GM19395 (cell line): Measurements from ENCODE around the gene RAB11FIP4.

Experiments used
- ATAC-seq: cut with Tn5 transposase; IDR thresholded peaks from one replicate; pipeline ENCODE4 v1.9.1; 2021; ENCODE audit warnings: mild to moderate bottlenecking, moderate library complexity; ENCODE audit not compliant: unreplicated experiment

RAB11FIP4 gene

GRCh38 chr17:31453896-31454295 is 62.4 kb downstream of the RAB11FIP4 start:
- ATAC-seq, result no peak

DNA sequence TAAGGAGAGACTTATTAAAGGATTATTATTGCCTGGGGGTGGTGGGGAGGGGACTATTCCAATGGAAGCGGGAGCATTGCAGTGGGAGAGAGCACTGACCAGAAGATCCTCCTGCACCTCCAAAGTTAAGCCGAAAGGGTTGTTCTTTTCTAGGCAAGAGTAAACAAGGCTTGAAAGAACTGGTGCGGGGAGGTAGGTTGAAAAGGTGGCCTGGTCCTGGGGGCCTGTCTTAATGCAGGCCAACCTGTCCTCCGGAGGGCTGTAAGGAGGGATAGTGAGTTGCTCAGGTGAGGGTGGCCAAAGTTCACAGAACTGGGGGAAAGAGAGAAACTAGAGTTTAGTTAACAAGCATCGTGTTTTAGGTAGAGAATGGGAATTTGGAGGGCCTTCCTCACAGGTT is 65.3 kb downstream of the RAB11FIP4 start:
- ATAC-seq, result no peak

- no peak for ATAC-seq
These were observed 66.1 kb downstream of the RAB11FIP4 start for GRCh38 chr17:31457391-31458234.

- no peak for ATAC-seq
These were observed 67.4 kb downstream of the RAB11FIP4 start for GRCh38 chr17:31458829-31459228.

DNA sequence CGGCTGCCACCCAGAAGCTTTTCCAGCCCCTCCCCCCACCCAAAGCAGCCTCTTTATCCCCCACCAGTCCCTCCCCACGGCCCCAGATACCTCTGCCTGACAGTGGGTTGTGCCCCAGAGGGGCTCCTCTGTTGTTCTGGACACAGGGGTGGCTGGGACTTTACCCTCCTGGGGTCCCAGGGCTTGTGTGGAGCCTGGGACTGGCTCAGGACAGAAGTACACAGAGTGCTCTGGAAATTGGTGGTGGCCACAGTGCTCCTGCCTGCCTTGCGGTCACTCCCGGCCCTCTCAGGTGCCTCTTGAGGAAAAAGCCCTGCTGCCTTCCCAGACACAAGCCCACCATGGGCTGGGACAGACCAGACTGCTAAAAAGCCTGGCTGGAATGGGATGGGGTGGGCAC is 68.2 kb downstream of the RAB11FIP4 start:
- ATAC-seq, result no peak

GRCh38 chr17:31460226-31460721 is 68.8 kb downstream of the RAB11FIP4 start:
- no peak for ATAC-seq

GRCh38 chr17:31461227-31461810 is 69.8 kb downstream of the RAB11FIP4 start:
- ATAC-seq, result no peak

GRCh38 chr17:31462261-31462660 is 70.8 kb downstream of the RAB11FIP4 start:
- no peak for ATAC-seq

DNA sequence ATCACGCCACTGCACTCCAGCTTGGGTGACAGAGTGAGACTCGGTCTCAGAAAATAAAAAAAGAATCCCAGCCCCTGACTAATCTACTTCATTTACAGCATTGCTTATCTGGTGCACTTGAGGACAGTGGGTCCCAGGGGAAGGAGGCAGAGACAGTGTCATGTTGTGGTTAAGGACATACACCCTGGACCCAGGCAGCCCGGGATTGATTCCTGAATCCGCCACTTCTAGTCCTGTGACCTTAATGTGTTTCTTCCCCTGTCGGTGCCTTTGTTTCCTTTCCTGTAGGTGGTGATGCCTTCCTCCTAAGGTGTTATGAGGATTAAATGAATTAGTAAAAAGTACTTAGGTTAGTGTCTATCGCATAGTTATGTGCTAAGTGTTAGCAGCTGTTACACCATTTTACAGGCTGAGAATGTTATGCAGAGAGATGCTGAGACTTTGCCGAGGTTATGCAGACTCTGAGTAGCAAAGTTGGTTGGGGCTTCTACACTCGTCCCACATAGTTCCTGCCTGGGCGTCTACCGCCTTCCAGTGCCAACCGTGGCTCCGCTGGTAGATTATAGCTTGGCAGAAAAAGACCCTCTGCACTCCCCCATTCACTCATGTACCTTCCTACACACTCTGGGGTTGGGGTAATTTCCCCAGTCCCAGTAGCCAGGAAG is 74.8 kb downstream of the RAB11FIP4 start:
- ATAC-seq, result no peak

- no peak for ATAC-seq
These were observed 76.2 kb downstream of the RAB11FIP4 start for GRCh38 chr17:31467502-31468256.

- ATAC-seq, result no peak
These were observed 78.5 kb downstream of the RAB11FIP4 start for GRCh38 chr17:31469959-31470358.

- ATAC-seq, result no peak
These were observed 79.1 kb downstream of the RAB11FIP4 start for GRCh38 chr17:31470592-31470991.

- ATAC-seq, result no peak
These were observed 80.7 kb downstream of the RAB11FIP4 start for GRCh38 chr17:31472137-31472536.

DNA sequence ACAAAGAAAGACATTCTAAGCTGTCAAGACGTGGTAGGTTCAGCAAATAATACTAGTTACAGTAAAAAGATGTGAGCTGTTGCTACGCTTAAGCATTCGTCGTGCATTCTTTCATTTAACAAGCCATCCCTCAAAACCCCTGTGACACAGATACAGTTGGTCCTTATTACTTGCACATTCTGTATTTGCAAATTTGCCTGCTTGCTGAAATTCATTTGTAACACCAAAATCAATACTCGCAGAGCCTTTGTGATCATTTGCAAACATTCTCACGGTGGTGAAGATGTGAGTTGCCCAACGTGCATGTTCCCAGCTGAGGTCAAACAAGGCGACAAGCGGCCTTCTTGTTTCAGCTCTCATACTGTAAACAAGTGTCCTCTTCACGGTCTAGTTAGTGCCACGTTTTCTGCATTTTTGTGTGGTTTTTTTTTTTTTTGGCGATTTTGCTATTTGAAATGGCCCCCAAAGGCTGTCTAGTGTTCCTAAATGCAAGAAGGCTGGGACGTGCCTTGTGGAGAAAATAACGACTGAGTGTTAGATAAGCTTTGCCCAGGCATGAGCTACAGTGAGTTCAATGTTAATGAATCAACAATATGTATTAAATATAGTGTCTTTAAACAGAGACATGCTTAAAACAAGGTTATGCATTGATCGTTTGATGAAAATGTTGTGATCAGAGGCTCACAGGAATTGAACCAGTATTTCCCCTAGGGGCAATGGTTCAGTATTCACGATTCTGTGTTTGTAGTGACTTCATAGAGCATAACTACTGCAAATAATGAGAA is 84.1 kb downstream of the RAB11FIP4 start:
- ATAC-seq, result no peak

DNA sequence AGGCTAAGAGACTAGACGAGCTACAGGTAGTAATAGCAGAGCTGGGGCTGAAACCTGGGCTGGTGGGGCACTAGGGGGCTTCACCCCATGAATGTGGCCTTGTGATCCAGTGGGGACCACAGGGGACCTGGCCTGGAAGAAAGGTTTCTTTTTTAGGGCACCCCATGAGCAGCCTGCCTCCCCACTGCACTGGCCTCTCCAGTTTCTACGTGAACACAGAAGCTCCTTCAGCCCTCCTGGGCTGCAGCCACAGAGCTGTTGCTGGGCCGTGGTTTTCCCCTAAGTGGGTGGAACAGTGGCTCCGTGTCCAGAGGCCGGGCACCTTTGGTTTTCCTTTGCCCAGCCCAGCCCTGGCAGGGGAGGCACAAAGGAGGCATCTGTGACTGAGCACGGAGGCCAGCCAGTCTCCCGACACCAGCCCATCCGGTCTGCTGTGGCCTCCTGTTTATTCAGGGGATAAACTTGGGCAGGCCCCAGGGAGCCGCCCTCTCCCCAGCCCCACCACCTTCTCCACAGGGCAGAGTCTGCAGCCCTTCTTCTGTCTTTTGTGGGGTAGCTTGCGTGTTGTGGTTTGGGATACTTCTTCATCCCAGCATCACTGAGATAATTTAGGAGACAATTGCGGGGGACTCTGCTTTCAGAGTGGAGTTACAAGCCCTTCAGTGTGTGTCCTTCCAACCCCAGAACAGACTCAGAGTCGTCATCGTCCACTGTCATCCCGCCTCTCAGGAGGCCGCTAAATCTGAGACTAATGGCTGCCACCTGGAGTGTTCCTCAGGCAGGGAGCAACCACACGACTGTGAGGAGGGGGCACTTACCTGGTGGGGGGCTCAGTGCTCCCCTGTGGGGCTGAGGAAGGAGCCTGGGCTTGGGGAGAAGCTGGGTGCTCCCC is 85.3 kb downstream of the RAB11FIP4 start:
- no peak for ATAC-seq

DNA sequence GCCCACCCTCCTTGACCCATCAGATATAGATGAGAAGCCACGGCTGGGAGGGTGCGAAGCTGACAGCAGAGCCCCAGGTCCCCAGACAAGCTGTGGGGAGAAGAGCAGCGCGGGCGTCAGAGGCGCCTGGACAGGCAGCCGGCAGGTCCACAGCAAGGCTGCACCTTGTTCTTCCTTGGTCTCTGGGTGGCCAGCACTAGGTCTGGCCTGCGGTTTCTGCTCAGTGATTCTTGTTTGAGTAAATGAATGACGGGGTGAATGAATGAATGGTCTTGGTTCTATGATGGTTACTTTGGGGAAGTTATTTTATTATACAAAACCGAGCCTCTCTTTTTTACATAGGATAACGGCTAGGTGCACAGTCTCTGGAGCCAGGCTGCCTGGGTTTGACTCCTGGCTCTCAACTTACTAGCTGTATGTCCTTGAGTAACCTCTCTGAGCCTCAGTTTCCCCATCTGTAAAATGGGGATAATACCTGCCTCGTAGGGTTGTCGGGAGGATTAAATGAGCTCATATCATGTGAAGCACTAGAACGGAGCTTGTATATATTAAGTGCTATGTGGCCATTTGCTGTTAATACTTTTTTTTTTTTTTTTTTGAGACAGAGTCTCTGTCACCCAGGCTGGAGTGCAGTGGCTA is 86.1 kb downstream of the RAB11FIP4 start:
- no peak for ATAC-seq

DNA sequence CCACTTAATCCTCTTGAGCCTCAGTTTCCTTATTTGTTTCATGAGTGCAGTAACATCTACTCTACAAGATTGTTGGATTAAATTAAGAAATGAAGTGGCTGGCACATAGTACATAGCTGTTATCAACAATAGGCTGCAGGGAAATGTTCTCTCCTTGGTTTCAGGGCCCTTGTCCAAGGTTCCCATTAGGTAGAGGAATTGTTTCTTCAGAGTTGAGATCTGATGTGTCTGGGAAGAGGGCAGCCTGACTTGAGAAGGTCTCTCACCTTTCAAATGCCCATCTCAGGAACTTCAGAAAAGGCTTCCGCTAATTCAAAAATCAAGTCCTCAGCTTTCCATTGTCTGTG is 87.6 kb downstream of the RAB11FIP4 start:
- ATAC-seq, result no peak

DNA sequence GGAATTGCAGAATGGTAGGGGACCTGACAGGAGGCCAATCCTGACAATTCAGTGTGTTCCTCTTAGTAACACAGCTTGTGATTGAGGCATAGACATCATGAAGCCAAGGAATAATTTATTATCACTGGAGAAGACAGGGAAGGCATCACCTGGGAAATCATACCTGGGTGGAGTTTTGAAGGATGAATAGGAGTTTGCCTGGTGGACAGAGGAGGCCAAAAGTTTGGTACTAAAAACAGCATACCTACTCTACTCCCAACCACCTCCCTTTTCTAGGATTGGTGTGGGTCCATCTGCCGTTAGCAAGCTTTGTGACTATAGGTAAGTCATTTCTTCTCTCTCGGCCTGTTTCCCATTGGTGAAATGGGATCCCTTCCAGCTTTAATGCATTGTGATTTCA is 88.0 kb downstream of the RAB11FIP4 start:
- no peak for ATAC-seq

- no peak for ATAC-seq
These were observed 88.6 kb downstream of the RAB11FIP4 start for GRCh38 chr17:31480067-31480466.
